Dermis blood vessel endothelial cell (primary cell): ENCODE data around the gene FXYD5. TPM values are rescaled to one million over a fixed set of nuclear protein-coding genes. Genes with fewer than 3 reads are reported as not detected.
A peak's percentile ranks its signal among the peaks of the same experiment; 100 is the strongest.

Experiments used
- DNase-seq: peaks from one replicate; pipeline ENCODE4 v3.0.0; 2010
- total RNA-seq: library from RNA; depleted of rRNA; stranded (reverse); fragments of >200 nt; gene quantifications from 2 replicates; pipeline ENCODE4 v1.2.3, GENCODE V29; 2014

FXYD5 gene
- total RNA-seq: 17.2 and 19.3 TPM in 2 replicates

GRCh38 chr19:35154525-35155406 lies at the start of gene FXYD5:
Gene FXYD5 (plus strand): TSS chr19:35154735. CDS start chr19:35155551, 816 bp downstream.
- DNase-seq: peak; percentile 73

- no peak for DNase-seq
Measured at GRCh38 chr19:35105047-35105410, 49.5 kb upstream of the FXYD5 start.

- no peak for DNase-seq
Measured at GRCh38 chr19:35105411-35106290, 48.9 kb upstream of the FXYD5 start.

GRCh38 chr19:35106291-35106583 lies 48.3 kb upstream of the FXYD5 start:
- DNase-seq: no peak

GRCh38 chr19:35106898-35107541 lies 47.5 kb upstream of the FXYD5 start:
- no peak for DNase-seq

GRCh38 chr19:35107545-35107944 lies 47.0 kb upstream of the FXYD5 start:
- DNase-seq: peak; percentile 26

- no peak for DNase-seq
Measured at GRCh38 chr19:35108730-35109129, 45.8 kb upstream of the FXYD5 start.

- no peak for DNase-seq
Measured at GRCh38 chr19:35109395-35110112, 45.0 kb upstream of the FXYD5 start.

- no peak for DNase-seq
Measured at GRCh38 chr19:35110974-35111373, 43.6 kb upstream of the FXYD5 start.

- no peak for DNase-seq
Measured at GRCh38 chr19:35112995-35113688, 41.4 kb upstream of the FXYD5 start.

- DNase-seq: peak; percentile 72
Measured at GRCh38 chr19:35114353-35115176, 40.0 kb upstream of the FXYD5 start.

- DNase-seq: no peak
Measured at GRCh38 chr19:35115177-35115951, 39.2 kb upstream of the FXYD5 start, which contains the start of gene FXYD3. Gene FXYD3 (plus strand): TSS chr19:35115823. CDS start chr19:35119377, 3,554 bp downstream.

GRCh38 chr19:35116072-35116801 lies 38.3 kb upstream of the FXYD5 start:
- no peak for DNase-seq

GRCh38 chr19:35117116-35117515 lies 37.4 kb upstream of the FXYD5 start:
- DNase-seq: no peak

- DNase-seq: no peak
Measured at GRCh38 chr19:35117799-35118198, 36.7 kb upstream of the FXYD5 start.

- no peak for DNase-seq
Measured at GRCh38 chr19:35118268-35119020, 36.1 kb upstream of the FXYD5 start.

- DNase-seq: no peak
Measured at GRCh38 chr19:35119091-35119490, 35.4 kb upstream of the FXYD5 start.

- no peak for DNase-seq
Measured at GRCh38 chr19:35119578-35120155, 34.9 kb upstream of the FXYD5 start.
